Prostate gland (tissue), 2 donors: Measurements from ENCODE around the gene HBA2. TPM values are rescaled to one million over a fixed set of nuclear protein-coding genes. Genes with fewer than 3 reads are reported as not detected.

ENCODE experiments used
- DNase-seq: peaks from one replicate; pipeline ENCODE4 v3.0.0-alpha.2; 2019; ENCODE audit warnings: low spot score
- H3K27ac ChIP-seq, 2 donors: fragments of 200-600 bp; sonication (generic); 2 replicates each; pipeline ENCODE4 v1.5.1; 2017 to 2019
- H3K27me3 ChIP-seq: fragments of 200-600 bp; sonication (generic); replicated peaks from 2 replicates; pipeline ENCODE4 v1.5.1; 2019; ENCODE audit not compliant: insufficient read depth
- H3K36me3 ChIP-seq, 2 donors: fragments of 200-600 bp; sonication (generic); 1 replicate in 1 of 2; 2 replicates in 1 of 2; pipeline versions ENCODE4 v1.5.1 to v1.8.1; 2017 to 2019
- H3K4me1 ChIP-seq: fragments of 200-600 bp; sonication (generic); replicated peaks from 2 replicates; pipeline ENCODE4 v1.5.1; 2019
- H3K4me3 ChIP-seq, 2 donors: fragments of 200-600 bp; sonication (generic); 2 replicates each; pipeline ENCODE4 v1.5.1; 2017 to 2019
- H3K9me3 ChIP-seq: fragments of 200-600 bp; sonication (generic); 2 replicates; pipeline ENCODE4 v1.5.1; 2017
- CTCF ChIP-seq, 4 experiments: fragments of 200-600 bp in 2 of 4; fragments of 450-650 bp in 2 of 4; sonication (generic) in 2 of 4; IDR thresholded peaks; 1 replicate in 3 of 4; 2 replicates in 1 of 4; pipeline ENCODE4 v1.5.1; 2016 to 2019; ENCODE audit warnings: antibody characterized with exemption in 4 of 4, mild to moderate bottlenecking in 2 of 4, moderate library complexity in 2 of 4
- POLR2A ChIP-seq: fragments of 450-650 bp; IDR thresholded peaks from one replicate; pipeline ENCODE4 v1.6.1; 2016; ENCODE audit warnings: antibody characterized with exemption, mild to moderate bottlenecking
- POLR2AphosphoS5 ChIP-seq: sonication (generic); formaldehyde crosslinking; IDR thresholded peaks from one replicate; pipeline ENCODE4 v1.6.1; 2017; ENCODE audit warnings: antibody characterized with exemption
- WGBS: methylation state at CpG from one replicate; pipeline ENCODE4 v1.1.5; 2018; 5-methylcytosine and 5-hydroxymethylcytosine counted together
- intact Hi-C: fragments of 100-400 bp; cut with DNase I; formaldehyde crosslinking; loops from one replicate; pipeline ENCODE4 v1.14.2; 2022
- total RNA-seq, 2 donors: library from RNA; depleted of rRNA; stranded (reverse); fragments of >200 nt; gene quantifications; one replicate each; pipeline ENCODE4 v1.1.0, GENCODE V29; 2016

Gene HBA2
- total RNA-seq, 2 donors from 2014 or later = 7.4 to 15.5 TPM

- 96% methylated on average over 7 of the region's 7 CpGs for WGBS
- Histone ChIP-seq H3K27me3 (no peaks in the 10 kb centered on the region), H3K27ac (no peak overlapping the region), H3K36me3 (no peaks in the 10 kb centered on the region), H3K9me3 (no peaks in the 10 kb centered on the region), H3K4me1 (no peaks in the 10 kb centered on the region), H3K4me3 (no peak overlapping the region)
- intact Hi-C loops = no loop called here
- no peak for DNase-seq
- TF ChIP-seq POLR2A (no peak), CTCF (IDR thresholded peaks at IDR 0.05) (no peak)
Observed at GRCh38 chr16:132120-132519, 40.6 kb upstream of the HBA2 start.

GRCh38 chr16:133716-134115, 39.0 kb upstream of the HBA2 start:
- Histone ChIP-seq H3K27me3 (no peaks in the 10 kb centered on the region), H3K36me3 (no peaks in the 10 kb centered on the region), H3K4me1 (no peaks in the 10 kb centered on the region), H3K9me3 (no peaks in the 10 kb centered on the region), H3K4me3 (no peak overlapping the region), H3K27ac (no peak overlapping the region)
- WGBS = 93% methylated on average over 2 of the region's 2 CpGs
- TF ChIP-seq CTCF (IDR thresholded peaks at IDR 0.05) = no peak
- DNase-seq = no peak
- intact Hi-C loops = no loop called here

GRCh38 chr16:138049-138417, 34.6 kb upstream of the HBA2 start:
- Histone ChIP-seq H3K4me3 (peak overlapping the region; percentile 60 to 79), H3K9me3 (no peaks in the 10 kb centered on the region), H3K36me3 (no peaks in the 10 kb centered on the region), H3K4me1 (no peaks in the 10 kb centered on the region), H3K27me3 (no peaks in the 10 kb centered on the region), H3K27ac (peak overlapping the region; percentile 57 to 80)
- intact Hi-C loops = no loop called here
- TF ChIP-seq POLR2A (no peak), POLR2AphosphoS5 (no peak), CTCF (IDR thresholded peaks at IDR 0.05) (no peak)
- under 1% methylated on average over 17 of the region's 30 CpGs for WGBS
- DNase-seq = no peak

GRCh38 chr16:140175-140857, 32.4 kb upstream of the HBA2 start:
- DNase-seq = no peak
- 63% methylated on average over 10 of the region's 10 CpGs for WGBS
- Histone ChIP-seq H3K27me3 (no peaks in the 10 kb centered on the region), H3K27ac (no peak overlapping the region), H3K9me3 (no peaks in the 10 kb centered on the region), H3K36me3 (no peaks in the 10 kb centered on the region), H3K4me3 (no peak overlapping the region), H3K4me1 (no peaks in the 10 kb centered on the region)
- TF ChIP-seq CTCF (IDR thresholded peaks at IDR 0.05) (no peak), POLR2AphosphoS5 (no peak), POLR2A (no peak)
- intact Hi-C loops = no loop called here

- no peaks in the 10 kb centered on the region for H3K27me3 ChIP-seq
- WGBS = 82% methylated on average over 12 of the region's 12 CpGs
- no peak for DNase-seq
- intact Hi-C loops = no loop called here
- H3K4me3 ChIP-seq = no peak overlapping the region
- no peaks in the 10 kb centered on the region for H3K9me3 ChIP-seq
- TF ChIP-seq POLR2A = no peak
- TF ChIP-seq CTCF (IDR thresholded peaks at IDR 0.05) = no peak
- TF ChIP-seq POLR2AphosphoS5 = no peak
- no peak overlapping the region for H3K27ac ChIP-seq
- H3K4me1 ChIP-seq = no peaks in the 10 kb centered on the region
- no peaks in the 10 kb centered on the region for H3K36me3 ChIP-seq
Observed at GRCh38 chr16:142405-142967, 30.2 kb upstream of the HBA2 start.
